HL-60/S4 treated with phorbol 12-myristate 13-acetate at 8.2 ng/mL for 4 days and 3 days (cell line): Measurements from ENCODE around the gene HTT-AS.
"Not testable (repeated sequence)": the region's sequence is repeated elsewhere in the genome, so short reads cannot be mapped to it uniquely, and the experiment has no call there.

Source experiments
- in situ Hi-C: fragments of 300-500 bp; cut with MboI; formaldehyde crosslinking; loops from 2 replicates; pipeline ENCODE4 v1.15.0; 2022; ENCODE audit warnings: low sequenced_read_pairs

The HTT-AS gene

DNA sequence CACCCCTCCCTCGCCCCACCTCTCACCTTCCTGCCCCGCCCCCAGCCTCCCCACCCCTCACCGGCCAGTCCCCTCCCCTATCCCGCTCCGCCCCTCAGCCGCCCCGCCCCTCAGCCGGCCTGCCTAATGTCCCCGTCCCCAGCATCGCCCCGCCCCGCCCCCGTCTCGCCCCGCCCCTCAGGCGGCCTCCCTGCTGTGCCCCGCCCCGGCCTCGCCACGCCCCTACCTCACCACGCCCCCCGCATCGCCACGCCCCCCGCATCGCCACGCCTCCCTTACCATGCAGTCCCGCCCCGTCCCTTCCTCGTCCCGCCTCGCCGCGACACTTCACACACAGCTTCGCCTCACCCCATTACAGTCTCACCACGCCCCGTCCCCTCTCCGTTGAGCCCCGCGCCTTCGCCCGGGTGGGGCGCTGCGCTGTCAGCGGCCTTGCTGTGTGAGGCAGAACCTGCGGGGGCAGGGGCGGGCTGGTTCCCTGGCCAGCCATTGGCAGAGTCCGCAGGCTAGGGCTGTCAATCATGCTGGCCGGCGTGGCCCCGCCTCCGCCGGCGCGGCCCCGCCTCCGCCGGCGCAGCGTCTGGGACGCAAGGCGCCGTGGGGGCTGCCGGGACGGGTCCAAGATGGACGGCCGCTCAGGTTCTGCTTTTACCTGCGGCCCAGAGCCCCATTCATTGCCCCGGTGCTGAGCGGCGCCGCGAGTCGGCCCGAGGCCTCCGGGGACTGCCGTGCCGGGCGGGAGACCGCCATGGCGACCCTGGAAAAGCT is at the start of gene HTT-AS, which contains the start of gene HTT:
TSS of gene HTT-AS (minus strand) at position 461 of the 768 bp plus-strand sequence.
TSS of gene HTT (plus strand) at position 604 of the 768 bp plus-strand sequence. CDS start at position 749, 145 bp downstream.
- in situ Hi-C loops, result no loop called here

DNA sequence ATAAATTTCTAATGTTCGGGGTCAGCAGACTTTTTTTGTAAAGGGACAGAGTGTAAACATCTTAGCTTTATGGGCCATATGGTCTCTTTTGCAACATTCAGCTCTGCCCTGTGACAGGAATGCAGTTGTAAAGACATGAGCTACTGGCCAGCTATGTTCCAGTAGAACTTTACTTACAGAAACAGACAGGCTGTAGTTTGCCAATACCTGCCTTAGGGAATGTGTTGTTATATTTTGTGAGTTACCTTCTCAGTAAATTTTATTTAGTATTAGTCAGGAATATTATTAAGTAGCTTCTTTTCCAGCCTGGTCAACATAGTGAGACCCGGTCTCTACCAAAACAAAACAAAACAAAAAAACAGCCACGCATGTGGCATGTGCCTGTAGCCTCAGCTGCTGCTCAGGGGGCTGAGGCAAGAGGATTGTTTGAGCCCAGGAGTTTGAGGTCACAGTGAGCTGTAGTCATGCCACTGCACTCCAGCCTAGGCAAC is 48.9 kb upstream of the HTT-AS start:
- in situ Hi-C loops, result no loop called here

DNA sequence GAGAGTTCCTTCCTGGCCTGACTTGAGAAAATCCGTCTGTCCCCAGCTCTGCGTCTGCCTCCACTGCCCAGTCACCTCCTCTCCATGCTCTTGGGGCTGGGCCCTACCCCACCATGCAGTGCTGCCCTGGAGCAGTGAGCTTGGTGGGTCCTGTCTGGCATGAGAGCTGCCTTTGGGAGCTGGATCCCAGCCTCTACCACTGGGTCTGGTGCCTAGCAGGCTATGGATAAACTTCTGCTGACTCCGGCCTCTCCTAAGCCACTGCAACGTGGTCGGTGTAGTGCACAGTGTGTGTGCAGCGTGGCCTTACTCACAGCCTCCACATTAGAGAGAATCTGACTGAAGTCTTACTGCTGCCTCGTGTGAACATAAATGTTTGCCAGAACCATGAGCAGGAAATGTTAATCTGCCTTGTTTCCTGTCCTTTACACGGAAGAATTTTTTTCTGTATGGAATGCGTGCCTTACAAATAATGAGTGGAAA is 47.8 kb upstream of the HTT-AS start:
- in situ Hi-C loops, result no loop called here

DNA sequence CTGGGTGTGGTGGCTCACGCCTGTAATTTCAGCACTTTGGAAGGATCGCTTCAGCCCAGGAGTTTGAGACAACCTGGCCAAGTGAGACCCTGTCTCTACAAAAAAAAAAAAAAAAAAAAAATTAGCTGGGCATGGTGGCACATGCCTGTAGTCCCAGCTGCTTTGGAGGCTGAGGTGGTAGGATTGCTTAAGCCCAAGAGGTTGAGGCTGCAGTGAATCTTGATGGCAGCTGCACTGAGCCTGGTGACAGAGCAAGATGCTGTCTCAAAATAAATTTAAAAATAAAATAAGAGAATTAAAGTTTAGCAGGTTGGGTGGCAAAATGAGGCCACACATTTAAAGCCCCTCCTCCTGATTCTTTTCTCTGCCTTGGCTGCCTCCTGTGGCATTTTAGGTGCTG is 47.3 kb upstream of the HTT-AS start:
- in situ Hi-C loops, result no loop called here

DNA sequence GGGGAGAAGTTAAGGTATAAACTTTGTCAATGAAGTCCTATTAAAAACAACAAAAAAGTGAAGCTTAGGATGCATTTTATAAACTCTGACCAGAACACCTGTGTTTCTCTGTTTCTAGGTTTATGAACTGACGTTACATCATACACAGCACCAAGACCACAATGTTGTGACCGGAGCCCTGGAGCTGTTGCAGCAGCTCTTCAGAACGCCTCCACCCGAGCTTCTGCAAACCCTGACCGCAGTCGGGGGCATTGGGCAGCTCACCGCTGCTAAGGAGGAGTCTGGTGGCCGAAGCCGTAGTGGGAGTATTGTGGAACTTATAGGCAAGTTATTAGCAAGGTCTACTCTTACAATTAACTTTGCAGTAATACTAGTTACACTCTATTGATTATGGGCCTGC is 46.8 kb upstream of the HTT-AS start:
- in situ Hi-C loops, result no loop called here

DNA sequence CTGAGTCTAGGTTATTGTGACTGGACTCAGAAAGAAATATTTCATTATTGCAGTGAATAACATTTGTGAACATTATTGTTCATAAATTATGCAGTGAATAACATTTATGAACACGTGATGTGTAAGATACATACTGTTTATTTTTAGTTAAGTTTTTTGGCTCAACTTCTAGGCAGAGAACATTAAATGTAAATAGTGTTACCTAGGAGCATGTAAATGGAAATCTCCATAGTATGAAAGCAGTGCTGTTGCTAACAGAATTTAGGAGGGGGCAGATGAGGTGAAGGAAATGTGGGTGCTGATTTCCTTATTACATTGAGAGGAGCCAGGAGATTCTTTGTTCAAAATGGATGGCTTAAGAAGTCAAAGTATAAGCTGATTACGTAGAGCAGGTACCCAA is 45.1 kb upstream of the HTT-AS start:
- in situ Hi-C loops, result no loop called here

DNA sequence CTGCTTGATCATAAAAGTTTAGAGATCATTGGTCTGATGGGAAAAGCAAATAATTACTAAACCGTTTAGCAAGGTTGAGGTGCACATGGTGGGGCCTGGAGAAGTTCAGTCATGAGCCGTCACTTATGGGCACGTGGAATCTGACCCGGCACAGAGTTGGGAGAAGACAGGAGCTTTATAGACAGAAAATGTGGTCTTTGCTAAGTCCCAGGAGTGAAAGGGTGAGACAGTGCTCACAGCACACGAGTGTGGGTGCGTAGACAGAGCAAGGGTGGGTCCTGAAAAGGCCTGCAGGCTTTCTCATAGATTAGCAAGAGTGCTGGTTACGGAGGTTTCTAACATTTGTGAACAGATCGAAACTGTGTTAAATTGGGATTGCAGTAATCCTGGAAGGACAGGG is 44.0 kb upstream of the HTT-AS start:
- in situ Hi-C loops, result no loop called here

DNA sequence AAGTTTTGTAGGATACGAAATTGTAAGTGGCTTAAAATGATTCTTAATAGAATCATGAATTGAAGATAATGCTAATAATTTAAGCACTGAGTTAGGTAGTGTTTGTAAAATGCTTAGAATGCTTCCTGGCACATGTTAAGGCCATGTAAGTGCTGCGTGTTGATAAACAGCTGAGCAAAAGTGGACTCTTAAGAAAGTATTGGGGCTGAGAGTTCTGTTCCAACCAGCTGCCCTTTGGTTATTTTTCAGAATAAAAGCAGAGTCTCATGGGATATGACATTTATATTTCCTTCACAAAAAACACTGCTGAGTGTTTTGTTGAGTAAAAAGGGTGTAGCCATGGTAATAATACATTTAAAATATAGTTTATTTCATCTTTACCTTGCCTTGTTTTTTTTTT is 42.6 kb upstream of the HTT-AS start:
- in situ Hi-C loops, result no loop called here

DNA sequence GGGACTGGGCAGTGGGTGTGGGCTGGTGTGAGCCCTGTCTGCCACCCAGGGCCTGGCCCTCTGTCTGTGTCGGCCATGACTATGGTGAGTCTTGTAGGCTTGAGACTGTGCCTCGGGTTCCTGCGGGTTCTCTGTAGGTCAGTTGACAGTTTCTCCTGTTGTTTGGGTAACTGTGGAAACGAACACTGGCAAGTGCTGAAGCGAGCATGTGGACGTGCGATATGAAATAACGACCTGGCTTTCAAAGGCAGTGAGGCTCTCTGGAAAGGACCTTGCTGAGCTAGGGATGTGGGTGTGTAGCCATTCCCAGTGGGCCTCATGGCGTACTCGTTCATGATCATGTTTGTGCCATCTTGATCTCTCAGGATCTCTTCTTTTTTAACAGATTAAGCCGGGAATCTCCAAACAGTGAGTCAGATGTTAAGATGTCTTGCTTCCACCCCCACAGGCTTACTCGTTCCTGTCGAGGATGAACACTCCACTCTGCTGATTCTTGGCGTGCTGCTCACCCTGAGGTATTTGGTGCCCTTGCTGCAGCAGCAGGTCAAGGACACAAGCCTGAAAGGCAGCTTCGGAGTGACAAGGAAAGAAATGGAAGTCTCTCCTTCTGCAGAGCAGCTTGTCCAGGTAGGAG is 41.4 kb upstream of the HTT-AS start:
- in situ Hi-C loops, result no loop called here

DNA sequence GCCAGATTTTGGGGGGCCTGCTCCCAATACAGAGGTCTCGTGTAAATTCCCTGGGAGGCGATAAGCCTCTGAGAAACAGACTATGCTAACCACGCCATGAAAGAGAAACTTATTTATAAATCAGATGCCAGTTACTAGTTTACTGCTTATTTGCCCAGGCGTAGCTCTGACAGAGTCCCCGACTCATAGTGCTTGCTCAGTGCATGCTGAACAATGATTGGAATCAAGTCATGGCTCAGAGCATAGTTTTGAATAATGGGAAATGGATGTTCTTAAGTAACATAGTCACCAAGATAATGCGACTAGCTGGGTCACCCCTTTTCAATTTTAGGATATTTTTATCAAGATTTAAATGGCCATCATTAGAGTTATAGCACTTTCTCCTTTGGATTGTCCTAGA is 40.0 kb upstream of the HTT-AS start:
- in situ Hi-C loops, result no loop called here

DNA sequence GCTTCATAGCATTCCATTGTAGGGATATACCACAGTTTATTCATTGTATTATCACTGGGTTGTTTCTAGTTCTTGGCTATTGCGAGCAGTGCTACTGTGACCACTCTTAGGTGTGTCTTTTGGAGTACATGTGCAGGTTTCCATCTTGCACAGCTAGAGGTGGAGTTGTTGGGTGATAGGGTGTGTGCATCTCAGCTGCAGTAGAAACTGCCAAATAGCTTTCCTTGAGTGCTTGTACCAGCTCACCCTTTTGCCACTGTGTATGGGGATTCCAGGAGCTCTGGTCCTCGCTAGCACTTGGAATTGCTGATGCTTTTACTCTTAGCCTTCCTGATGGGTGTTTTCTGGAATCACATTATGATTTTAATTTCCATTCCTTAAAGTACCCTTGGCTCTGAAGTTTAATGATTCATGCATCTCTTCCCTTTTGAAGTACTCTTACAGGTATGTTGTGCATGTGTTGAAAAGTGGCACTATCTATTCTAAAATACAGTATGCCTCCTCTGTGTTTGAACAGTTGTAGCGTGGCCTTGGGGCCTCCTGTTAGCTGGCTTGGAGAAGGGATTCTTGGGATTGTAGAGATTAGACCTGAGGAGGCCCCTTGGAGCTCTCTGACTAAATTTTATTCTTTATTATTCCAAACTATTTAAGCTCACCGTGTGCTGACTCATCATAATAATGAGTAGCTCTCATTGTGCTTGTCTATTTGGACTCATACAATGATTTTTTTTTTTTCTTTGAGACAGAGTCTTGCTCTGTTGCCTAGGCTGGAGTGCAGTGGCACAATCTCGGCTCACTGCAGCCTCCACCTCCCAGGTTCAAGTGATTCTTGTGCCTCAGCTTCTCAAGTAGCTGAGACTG is 38.5 kb upstream of the HTT-AS start:
- in situ Hi-C loops, result no loop called here

DNA sequence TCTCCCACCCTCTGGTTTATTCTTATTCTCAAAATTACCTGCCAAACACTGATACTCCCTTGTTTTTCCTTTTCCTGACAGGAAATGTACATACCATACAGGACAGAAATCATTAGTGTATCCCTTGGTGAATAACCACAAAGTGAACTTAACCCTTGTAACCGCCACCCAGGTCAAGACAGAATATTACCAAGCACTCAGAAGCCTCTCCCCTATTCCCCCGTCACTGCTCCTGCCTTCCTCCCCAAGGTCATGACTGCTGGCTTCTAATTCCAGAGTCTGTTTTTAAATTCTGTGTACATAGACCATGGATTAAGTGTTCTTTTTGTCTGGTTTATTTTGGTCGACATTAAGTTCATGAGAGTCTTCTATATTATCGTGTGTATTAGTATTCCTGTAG is 37.9 kb upstream of the HTT-AS start:
- in situ Hi-C loops, result no loop called here

DNA sequence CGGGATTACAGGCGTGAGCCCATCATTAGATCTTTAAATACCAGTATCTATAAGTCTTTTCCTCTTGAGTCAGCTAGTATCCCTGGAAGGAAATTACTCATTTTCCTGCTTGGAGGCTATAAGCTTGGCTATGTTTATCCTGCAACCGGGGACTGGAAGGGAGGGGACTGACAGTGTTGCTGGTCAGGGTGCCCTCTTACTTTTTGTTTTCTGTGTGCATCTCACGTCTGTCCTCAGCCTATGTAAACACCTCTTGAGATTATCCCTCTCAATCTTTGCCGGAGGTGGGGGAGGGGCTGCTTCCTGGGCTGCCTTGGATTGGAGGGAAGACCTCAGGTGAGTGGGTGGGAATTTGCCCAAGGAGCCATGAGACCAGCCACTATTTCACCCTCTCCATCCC is 37.1 kb upstream of the HTT-AS start:
- in situ Hi-C loops, result no loop called here

DNA sequence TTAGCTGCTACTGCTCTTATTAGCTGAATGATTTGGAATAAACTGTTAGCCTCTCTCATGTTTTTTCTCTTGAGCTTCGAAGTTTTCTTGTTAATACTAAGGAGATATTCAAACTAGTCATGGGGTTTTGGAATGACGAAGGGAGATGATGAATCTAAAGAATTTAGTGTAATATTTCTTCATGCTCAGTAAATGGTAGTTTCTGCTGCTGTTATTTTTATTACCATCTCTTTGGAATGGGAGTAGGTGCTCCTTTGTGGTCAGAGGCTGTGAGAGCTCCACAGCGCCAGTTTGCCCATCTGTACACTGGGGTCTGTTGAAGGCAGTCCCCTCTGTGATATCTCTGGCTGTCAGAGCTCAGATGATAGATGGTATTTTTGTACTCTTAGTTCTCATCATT is 33.9 kb upstream of the HTT-AS start:
- in situ Hi-C loops, result no loop called here

DNA sequence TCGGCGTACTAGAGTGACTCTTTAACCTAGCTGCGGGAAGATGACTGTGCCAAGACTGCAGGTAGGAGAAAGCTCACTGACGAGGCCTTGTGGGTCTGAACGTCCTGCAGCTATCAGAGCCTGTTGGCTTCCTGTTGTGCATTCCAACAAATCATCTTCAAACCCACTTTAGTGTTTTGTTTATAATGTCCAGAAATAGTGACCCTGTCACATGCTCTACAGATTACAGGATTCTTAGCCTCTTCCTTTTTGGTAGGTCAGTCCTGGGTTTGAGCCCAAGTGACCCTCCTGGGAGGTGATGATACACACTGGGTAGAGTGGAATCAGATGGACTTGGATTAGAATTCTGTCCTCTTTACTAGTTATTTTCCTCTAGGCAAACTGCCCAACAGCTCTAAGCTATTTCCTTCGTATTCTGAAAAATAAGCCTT is 33.4 kb upstream of the HTT-AS start:
- in situ Hi-C loops, result no loop called here

DNA sequence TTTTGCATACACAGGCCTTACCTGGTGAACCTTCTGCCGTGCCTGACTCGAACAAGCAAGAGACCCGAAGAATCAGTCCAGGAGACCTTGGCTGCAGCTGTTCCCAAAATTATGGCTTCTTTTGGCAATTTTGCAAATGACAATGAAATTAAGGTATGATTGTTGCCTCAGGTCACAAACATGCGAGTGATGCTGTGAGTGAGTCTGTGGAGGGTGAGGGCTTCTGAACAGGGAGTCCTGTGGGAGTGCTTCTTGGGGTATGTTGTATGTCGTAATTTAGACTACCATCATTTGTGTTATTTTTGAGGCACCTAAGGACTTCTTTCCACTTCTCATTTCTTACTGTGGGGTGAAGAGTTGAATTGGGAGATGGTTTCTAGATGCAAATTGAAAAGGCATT is 32.9 kb upstream of the HTT-AS start:
- in situ Hi-C loops, result no loop called here

DNA sequence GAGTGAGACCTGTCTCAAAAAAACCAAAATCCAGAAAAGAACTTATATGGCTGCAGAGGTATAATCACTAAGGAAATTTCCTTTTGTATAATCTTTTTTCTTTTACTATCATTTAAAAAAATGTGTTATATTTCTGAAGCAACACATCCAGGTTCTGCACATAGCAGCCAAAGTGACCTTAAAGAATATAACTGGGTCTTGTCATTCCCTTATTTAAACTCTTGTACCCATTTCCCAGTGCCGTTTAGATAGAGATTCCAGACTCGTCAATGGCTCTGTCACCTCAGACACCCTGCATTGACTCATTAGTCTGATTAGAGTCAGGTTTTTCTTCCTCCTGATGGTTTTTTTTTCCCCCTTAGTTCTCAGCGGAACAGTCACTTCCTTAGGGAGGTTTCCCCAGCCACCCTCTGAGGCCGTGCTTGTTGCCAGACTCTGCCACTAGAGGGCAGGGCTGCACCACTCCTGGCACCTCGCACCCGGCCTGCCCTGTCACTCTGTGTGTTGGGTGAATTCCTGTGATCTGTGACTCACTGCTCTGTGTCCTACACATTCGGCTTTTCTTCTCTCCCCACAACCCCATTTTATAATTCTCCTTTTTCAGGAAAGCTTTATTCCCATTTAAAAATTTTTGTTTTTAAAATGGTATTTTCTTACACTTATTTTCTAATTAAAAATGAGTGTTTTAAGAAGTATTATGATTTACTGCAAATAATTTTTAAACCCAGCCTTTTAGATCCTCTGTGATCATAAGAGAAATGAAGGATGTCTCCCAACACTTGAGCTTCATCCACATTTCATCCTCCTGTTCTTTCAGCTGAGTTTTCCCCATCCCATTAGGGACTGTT is 32.2 kb upstream of the HTT-AS start:
- in situ Hi-C loops, result no loop called here

DNA sequence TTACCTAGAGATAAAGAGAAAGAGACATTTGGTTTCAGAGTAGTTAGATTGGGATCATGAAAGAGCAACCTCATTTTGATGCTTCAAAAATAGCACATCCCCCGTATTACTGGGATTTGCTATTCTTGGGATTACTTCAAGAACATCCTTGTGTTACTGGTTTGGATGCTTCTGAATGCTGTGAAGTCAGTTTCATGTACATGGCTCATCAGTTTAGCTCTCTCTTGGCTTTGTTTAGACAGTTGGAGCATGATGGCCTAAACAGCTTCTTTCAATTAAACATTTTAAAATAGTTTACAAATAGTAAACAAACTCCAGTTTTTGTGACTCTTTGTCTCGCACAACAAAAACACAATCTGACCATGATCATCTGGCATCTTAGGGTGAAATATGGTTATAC is 24.0 kb upstream of the HTT-AS start:
- in situ Hi-C loops, result no loop called here

DNA sequence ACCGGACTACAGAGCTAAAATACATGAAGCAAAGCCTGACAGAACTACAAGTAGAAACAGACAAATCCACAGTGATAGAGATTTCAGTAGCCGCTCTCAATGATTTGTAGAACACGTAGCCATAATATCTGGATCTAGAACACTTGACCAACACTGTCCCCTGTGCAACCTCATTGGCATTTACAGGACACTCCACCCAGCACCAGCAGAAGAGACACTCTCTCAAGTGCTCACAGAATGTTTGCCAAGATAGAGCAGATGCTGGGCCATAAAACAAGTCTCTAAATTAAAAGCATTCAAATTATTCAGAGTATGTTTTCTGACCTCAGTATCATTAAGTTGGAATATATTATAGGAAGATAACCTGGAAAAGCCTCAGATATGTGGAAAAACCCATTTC is 21.9 kb upstream of the HTT-AS start:
- in situ Hi-C loops, result no loop called here

DNA sequence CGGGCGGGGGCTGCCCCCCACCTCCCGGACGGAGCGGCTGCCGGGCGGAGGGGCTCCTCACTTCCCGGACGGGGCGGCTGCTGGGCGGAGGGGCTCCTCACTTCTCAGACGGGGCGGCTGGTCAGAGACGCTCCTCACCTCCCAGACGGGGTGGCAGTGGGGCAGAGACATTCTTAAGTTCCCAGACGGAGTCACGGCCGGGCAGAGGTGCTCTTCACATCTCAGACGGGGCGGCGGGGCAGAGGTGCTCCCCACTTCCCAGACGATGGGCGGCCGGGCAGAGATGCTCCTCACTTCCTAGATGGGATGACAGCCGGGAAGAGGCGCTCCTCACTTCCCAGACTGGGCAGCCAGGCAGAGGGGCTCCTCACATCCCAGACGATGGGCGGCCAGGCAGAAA is 20.4 kb upstream of the HTT-AS start:
- in situ Hi-C loops, result not testable (repeated sequence)
